ENCODE data around the gene HIGD2B.
"Not testable (repeated sequence)": the region's sequence is repeated elsewhere in the genome, so short reads cannot be mapped to it uniquely, and the experiment has no call there.

HIGD2B gene

GRCh38 chr15:72648631-72649253, 37.2 kb downstream of the HIGD2B start:
- DNase-seq (ENCODE audit: low spot score); CTCF ChIA-PET; POLR2A ChIA-PET (ENCODE audit: low non-redundant PET); H3K27ac ChIP-seq: not testable (repeated sequence)

- POLR2A ChIA-PET (ENCODE audit: low non-redundant PET); CTCF ChIA-PET; DNase-seq (ENCODE audit: low spot score); H3K27ac ChIP-seq: not testable (repeated sequence)
These were observed 43.7 kb downstream of the HIGD2B start for GRCh38 chr15:72642271-72642670.

GRCh38 chr15:72639759-72640483, 46.1 kb downstream of the HIGD2B start:
- POLR2A ChIA-PET (ENCODE audit: low non-redundant PET); DNase-seq (ENCODE audit: low spot score); H3K27ac ChIP-seq; CTCF ChIA-PET: not testable (repeated sequence)

- POLR2A ChIA-PET (ENCODE audit: low non-redundant PET); DNase-seq (ENCODE audit: low spot score); CTCF ChIA-PET; H3K27ac ChIP-seq: not testable (repeated sequence)
These were observed 49.3 kb downstream of the HIGD2B start for GRCh38 chr15:72636519-72637282.

- DNase-seq (ENCODE audit: low spot score); H3K27ac ChIP-seq; POLR2A ChIA-PET (ENCODE audit: low non-redundant PET): not testable (repeated sequence)
- CTCF ChIA-PET: interaction anchor here (0.6 kb wide), 1 partner anchor 59 kb away, joined by 4 read pairs; no protein-coding TSS in a partner anchor
These were observed 56.9 kb downstream of the HIGD2B start for GRCh38 chr15:72629068-72629570.

GRCh38 chr15:72628249-72629067, 57.5 kb downstream of the HIGD2B start:
- H3K27ac ChIP-seq; POLR2A ChIA-PET (ENCODE audit: low non-redundant PET); DNase-seq (ENCODE audit: low spot score): not testable (repeated sequence)
- CTCF ChIA-PET: interaction anchor here (0.6 kb wide), 1 partner anchor 59 kb away, joined by 4 read pairs; no protein-coding TSS in a partner anchor

GRCh38 chr15:72626153-72626552, 59.8 kb downstream of the HIGD2B start:
- DNase-seq (ENCODE audit: low spot score); H3K27ac ChIP-seq; POLR2A ChIA-PET (ENCODE audit: low non-redundant PET): not testable (repeated sequence)
- CTCF ChIA-PET: interaction anchor here (0.6 kb wide), 2 partner anchors 29 to 1198 kb away, joined by 3 to 4 read pairs; no protein-coding TSS in a partner anchor

Measured in RWPE1 (cell line).